Upper lobe of right lung (tissue), 1 donor: Measurements from ENCODE around the gene CDH23. TPM values are rescaled to one million over a fixed set of nuclear protein-coding genes. Genes with fewer than 3 reads are reported as not detected.

ENCODE experiments used
- ATAC-seq: fragments of 200-7000 bp; cut with Tn5 transposase; one replicate; pipeline ENCODE4 v1.9.1; 2020; ENCODE audit warnings: mild to moderate bottlenecking, moderate library complexity
- DNase-seq: peaks from one replicate; pipeline ENCODE4 v3.0.0-alpha.2; 2020
- H3K27ac ChIP-seq: fragments of 200-600 bp; one replicate; pipeline ENCODE4 v1.8.0; 2022
- H3K27me3 ChIP-seq: fragments of 200-600 bp; one replicate; pipeline ENCODE4 v1.8.0; 2022; ENCODE audit warnings: mild to moderate bottlenecking
- H3K36me3 ChIP-seq: fragments of 200-600 bp; one replicate; pipeline ENCODE4 v1.8.0; 2022
- H3K4me1 ChIP-seq: fragments of 200-600 bp; one replicate; pipeline ENCODE4 v1.8.0; 2022
- H3K4me3 ChIP-seq: fragments of 200-600 bp; one replicate; pipeline ENCODE4 v1.8.0; 2022; ENCODE audit warnings: mild to moderate bottlenecking
- H3K9me3 ChIP-seq: fragments of 200-600 bp; one replicate; pipeline ENCODE4 v1.8.0; 2022
- CTCF ChIP-seq: fragments of 200-600 bp; IDR thresholded peaks from one replicate; pipeline ENCODE4 v1.8.0; 2022; ENCODE audit warnings: antibody characterized with exemption
- intact Hi-C: fragments of 100-400 bp; cut with DNase I; formaldehyde crosslinking; loops from one replicate; pipeline ENCODE4 v1.11.0; 2022
- total RNA-seq: library from RNA; stranded (reverse); fragmentation: NEBNext Ultra II Directional; extraction: Animal tissue kit (Norgen Biotek cat#: 25700); gene quantifications from one replicate; pipeline ENCODE4 v1.2.1, GENCODE V29; 2021
- donor health status: DM: no; HTN: yes; CAD: no; lungs with severe emphysema.

CDH23 gene
- total RNA-seq, 1 donor from 2014 or later = 10.9 TPM

- DNase-seq (no peak), ATAC-seq (no peak)
- no peaks in the 10 kb centered on the region for H3K36me3 ChIP-seq
- H3K4me1 ChIP-seq = no peaks in the 10 kb centered on the region
- H3K9me3 ChIP-seq = no peaks in the 10 kb centered on the region
- no peak overlapping the region for H3K4me3 ChIP-seq
- no peaks in the 10 kb centered on the region for H3K27me3 ChIP-seq
- intact Hi-C loops = no loop called here
- no peak overlapping the region for H3K27ac ChIP-seq
- TF ChIP-seq CTCF = no peak
Observed at GRCh38 chr10:71444284-71445054, 47.7 kb downstream of the CDH23 start.

- Histone ChIP-seq H3K27me3 (no peaks in the 10 kb centered on the region), H3K4me1 (no peaks in the 10 kb centered on the region), H3K27ac (no peak overlapping the region), H3K9me3 (no peaks in the 10 kb centered on the region), H3K4me3 (no peak overlapping the region), H3K36me3 (no peaks in the 10 kb centered on the region)
- no peak for TF ChIP-seq CTCF
- ATAC-seq (no peak), DNase-seq (no peak)
- intact Hi-C loops = no loop called here
Observed at GRCh38 chr10:71447676-71448075, 51.0 kb downstream of the CDH23 start.

GRCh38 chr10:71448146-71448545 lies 51.4 kb downstream of the CDH23 start:
- no peak for DNase-seq
- Histone ChIP-seq H3K27me3 (no peaks in the 10 kb centered on the region), H3K27ac (no peak overlapping the region), H3K4me3 (no peak overlapping the region), H3K36me3 (no peaks in the 10 kb centered on the region), H3K9me3 (no peaks in the 10 kb centered on the region), H3K4me1 (no peaks in the 10 kb centered on the region)
- intact Hi-C loops = no loop called here
- no peak for TF ChIP-seq CTCF
- no peak for ATAC-seq

- no peaks in the 10 kb centered on the region for H3K4me1 ChIP-seq
- no peak overlapping the region for H3K4me3 ChIP-seq
- intact Hi-C loops = no loop called here
- H3K9me3 ChIP-seq = no peaks in the 10 kb centered on the region
- H3K27ac ChIP-seq = no peak overlapping the region
- ATAC-seq (no peak), DNase-seq (no peak)
- H3K36me3 ChIP-seq = no peaks in the 10 kb centered on the region
- H3K27me3 ChIP-seq = no peaks in the 10 kb centered on the region
- no peak for TF ChIP-seq CTCF
Observed at GRCh38 chr10:71449026-71449425, 52.3 kb downstream of the CDH23 start.

- no peaks in the 10 kb centered on the region for H3K4me1 ChIP-seq
- no peak overlapping the region for H3K4me3 ChIP-seq
- intact Hi-C loops = no loop called here
- H3K9me3 ChIP-seq = no peaks in the 10 kb centered on the region
- no peaks in the 10 kb centered on the region for H3K27me3 ChIP-seq
- ATAC-seq = no peak
- no peak for TF ChIP-seq CTCF
- H3K27ac ChIP-seq = no peak overlapping the region
- H3K36me3 ChIP-seq = no peaks in the 10 kb centered on the region
- DNase-seq = no peak
Observed at GRCh38 chr10:71451754-71452153, 55.0 kb downstream of the CDH23 start.

- intact Hi-C loops = no loop called here
- Histone ChIP-seq H3K4me1 (no peaks in the 10 kb centered on the region), H3K4me3 (no peak overlapping the region), H3K36me3 (no peaks in the 10 kb centered on the region), H3K9me3 (no peaks in the 10 kb centered on the region), H3K27ac (no peak overlapping the region), H3K27me3 (no peaks in the 10 kb centered on the region)
- TF ChIP-seq CTCF = no peak
- DNase-seq (no peak), ATAC-seq (no peak)
Observed at GRCh38 chr10:71453186-71453585, 56.5 kb downstream of the CDH23 start.
